HL-60 (cell line): ENCODE measurements around the gene CALM3.

Experiments used
- CTCF ChIP-seq: IDR thresholded peaks from one replicate; pipeline ENCODE4 v1.5.1; 2011; ENCODE audit warnings: low read length, control low read depth, inconsistent platforms; ENCODE audit not compliant: insufficient read depth
- POLR2AphosphoS5 ChIP-seq: IDR thresholded peaks from 2 replicates; pipeline ENCODE4 v1.6.1; 2012; ENCODE audit warnings: low read depth

- no peak for TF ChIP-seq CTCF
- no peak for TF ChIP-seq POLR2AphosphoS5
These were observed 4.3 kb downstream of the CALM3 start for GRCh38 chr19:46605356-46605821.
